Muscle of back (tissue), 11 donors: ENCODE measurements around the gene NADSYN1. TPM values are rescaled to one million over a fixed set of nuclear protein-coding genes. Genes with fewer than 3 reads are reported as not detected.

Experiments used
- DNase-seq, 3 donors: peaks; one replicate each; pipeline versions ENCODE4 v3.0.0 to v3.0.0-alpha.2; 2013
- polyA plus RNA-seq, 10 donors: library from polyadenylated mRNA; unstranded; fragments of 120-200 nt; gene quantifications; one replicate each; pipeline ENCODE4 v1.2.1, GENCODE V29; 2013; ENCODE audit not compliant: insufficient read length in 10 of 10

Gene NADSYN1
- polyA plus RNA-seq, 10 donors: 14.8 to 29.6 (median 20.2) TPM

DNA sequence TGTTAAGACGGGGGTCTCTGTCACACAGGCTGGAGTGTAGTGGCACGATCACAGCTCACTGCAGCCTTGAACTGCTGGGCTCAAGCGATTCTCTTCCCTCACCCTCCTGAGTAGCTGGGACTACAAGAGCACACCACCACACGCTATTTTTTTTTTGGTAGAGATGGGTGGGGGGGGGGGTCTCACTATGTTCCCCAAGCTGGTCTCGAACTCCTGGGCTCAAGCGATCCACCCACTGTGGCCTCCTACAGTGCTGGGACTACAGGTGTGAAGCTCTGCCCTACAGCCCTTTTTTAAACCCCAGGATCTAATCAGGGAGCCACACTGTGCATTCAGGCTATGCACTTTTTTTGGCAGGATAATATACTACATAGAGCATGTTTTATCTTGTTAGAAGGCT lies 3.4 kb upstream of the NADSYN1 start:
- DNase-seq: no peak

- no peak for DNase-seq
Observed at GRCh38 chr11:71450507-71450906, 2.5 kb upstream of the NADSYN1 start.

DNA sequence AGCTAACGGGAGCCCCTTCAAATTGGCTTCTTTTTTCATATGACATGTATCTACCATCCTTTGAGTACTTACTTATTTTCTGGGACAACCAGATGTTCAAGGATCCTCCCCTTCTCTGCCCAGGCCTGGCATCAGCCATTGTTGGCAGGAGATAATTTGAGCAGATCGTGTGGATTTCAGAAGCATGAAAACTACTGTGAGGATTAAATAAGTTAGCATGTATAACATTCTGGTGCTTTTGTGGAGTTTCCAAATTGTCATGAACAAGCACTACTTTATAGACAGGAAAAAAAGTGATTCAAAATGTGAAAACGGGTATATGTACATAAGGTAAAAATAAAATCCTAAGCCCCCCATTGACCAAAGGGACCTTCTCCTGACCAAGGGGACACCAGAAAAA lies 2.1 kb upstream of the NADSYN1 start:
- DNase-seq: no peak

DNA sequence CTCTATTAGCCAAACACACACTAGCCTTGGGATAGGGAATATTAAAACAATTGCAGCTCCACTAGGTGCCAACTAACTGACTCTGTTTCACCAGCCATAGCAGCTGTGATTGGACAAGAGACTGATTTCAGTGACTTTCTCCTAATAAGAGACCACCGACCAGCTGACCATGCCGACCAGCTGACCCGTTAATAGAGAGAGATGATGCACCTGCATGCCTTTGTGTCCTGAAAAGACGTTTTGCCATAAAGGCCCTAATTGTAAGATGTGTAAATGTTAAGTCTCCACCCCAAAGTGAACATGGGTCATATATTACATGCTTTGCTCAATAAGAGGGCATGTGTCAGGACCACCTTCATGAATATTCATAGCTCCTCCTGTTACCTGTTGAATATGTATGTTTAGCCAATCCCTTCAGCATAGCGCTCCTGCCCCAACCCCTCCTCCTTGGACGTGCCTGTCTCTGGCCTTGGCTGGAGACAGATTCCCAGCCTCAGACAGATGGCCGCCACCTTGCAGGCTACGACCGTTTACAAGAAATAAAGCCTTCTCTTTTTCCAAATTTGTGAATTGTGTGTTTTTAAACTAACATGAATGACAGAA lies 1.3 kb upstream of the NADSYN1 start:
- peak in 1 of 3 donors; percentile 10 for DNase-seq

DNA sequence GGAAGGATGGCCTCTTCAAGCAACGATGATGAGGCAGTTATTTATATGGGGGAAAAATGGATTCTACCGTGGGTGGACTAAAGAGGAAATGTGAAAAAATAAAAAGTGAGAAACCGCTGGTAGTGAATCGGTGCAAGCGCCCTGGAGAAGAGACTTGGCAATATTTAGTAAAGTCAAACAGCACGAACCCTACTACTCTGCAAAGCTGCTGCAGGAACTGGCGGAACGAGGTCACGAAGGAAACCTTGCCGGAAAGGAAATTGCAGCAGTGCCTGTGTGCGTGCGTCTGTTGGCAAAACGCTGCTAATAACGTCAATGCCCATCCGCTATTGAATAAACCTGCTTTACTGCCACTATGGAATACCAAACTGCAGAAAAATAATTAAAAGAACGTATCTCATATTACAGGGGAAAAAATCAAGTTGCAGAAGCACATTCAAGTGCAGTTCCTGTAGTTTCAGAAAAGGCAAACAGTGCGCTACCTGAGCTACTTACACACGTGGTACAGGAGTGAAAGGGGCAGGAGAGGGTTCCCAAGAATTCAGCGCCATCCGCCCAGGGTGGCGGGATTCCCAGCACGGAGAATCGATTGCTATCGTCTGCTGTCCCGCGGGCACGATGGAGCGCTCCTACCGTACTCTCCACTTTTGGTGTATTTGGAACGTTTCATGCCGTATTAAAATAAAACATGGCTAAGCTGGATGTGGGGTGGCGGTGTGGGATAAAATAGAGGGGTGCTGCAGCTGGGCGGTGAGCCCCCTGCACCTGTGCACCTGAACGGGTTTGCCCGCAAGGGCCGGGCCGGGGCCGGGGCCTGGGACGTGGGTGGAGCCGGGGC lies 585 bp upstream of the NADSYN1 start:
- DNase-seq: peak in 2 of 3 donors; percentile 33 to 56

- no peak for DNase-seq
Observed at GRCh38 chr11:71453918-71454304, 908 bp downstream of the NADSYN1 start.

GRCh38 chr11:71454470-71455113 lies 1.6 kb downstream of the NADSYN1 start:
- DNase-seq: no peak

GRCh38 chr11:71456294-71456693 lies 3.3 kb downstream of the NADSYN1 start:
- DNase-seq: no peak

- no peak for DNase-seq
Observed at GRCh38 chr11:71456831-71457230, 3.8 kb downstream of the NADSYN1 start.

DNA sequence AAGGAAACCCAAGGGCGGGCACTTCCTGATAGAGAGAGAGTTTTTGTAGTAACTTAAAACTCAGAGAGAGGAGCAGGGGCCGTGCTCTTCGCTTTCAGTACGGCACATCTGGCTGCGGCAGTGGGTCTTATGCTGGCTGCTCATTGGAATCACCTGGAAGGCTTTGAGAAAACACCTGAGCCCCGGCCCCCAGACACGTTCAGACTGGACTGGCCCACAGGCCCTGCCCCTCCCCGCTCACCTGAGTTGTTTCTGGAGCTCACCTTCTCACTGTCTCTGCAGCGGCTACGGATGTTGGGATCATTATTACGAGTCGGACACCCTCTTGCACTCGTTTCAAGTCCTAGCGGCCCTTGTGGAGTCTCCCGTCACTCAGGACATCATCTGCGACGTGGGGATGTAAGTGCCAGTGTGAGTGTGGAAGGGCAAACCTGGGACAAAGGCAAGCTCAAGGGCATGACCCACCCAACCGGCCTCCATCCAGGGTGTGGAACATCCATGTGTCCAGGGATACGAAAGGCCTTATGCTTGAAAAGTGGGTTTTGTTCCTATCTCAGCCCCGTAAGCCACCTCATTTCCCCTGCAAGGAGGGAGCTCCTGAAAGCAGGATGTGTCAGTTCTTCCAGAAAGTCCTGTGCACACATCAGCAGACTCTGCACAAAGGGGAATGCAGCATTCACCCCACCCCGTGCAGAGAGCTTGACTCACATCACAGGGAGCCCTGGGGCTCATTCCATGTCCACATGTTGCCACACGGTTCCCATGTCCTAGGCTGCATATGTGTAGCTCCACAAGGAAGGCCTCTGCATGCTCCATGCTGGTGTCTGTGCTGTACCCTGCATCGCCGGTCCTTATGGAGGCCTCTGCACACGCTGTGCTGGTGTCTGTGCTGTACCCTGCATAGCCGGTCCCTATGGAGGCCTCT lies 5.4 kb downstream of the NADSYN1 start:
- no peak for DNase-seq

DNA sequence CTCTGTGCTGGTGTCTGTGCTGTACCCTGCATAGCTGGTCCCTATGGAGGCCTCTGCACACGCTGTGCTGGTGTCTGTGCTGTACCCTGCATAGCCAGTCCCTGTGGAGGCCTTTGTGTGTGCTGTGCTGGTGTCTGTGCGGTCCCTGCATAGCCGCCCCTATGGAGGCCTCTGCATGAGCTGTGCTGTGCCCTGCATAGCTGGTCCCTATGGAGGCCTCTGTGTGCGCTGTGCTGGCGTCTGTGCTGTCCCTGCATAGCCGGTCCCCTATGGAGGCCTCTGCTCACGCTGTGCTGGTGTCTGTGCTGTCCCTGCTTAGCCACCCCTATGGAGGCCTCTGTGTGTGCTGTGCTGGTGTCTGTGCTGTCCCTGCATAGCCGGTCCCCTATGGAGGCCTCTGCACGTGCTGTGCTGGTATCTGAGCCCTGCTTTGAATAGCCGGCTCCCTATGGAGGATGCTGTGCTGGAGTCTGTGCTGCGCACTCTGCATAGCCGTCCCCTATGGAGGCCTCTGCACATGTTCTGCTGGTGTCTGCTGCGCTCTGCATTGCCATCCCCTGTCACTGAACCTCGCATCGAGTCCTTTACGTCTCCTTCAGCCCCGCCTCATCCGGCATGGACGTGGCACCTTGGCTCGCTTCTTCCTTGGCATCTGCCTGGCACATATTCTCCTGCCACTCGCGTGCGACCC lies 6.2 kb downstream of the NADSYN1 start:
- no peak for DNase-seq

- DNase-seq: no peak
Observed at GRCh38 chr11:71459767-71460320, 6.8 kb downstream of the NADSYN1 start.

GRCh38 chr11:71461696-71462095 lies 8.7 kb downstream of the NADSYN1 start:
- no peak for DNase-seq

- DNase-seq: no peak
Observed at GRCh38 chr11:71462726-71463125, 9.7 kb downstream of the NADSYN1 start.

- no peak for DNase-seq
Observed at GRCh38 chr11:71463331-71464211, 10.6 kb downstream of the NADSYN1 start.

GRCh38 chr11:71465054-71465453 lies 12.1 kb downstream of the NADSYN1 start:
- no peak for DNase-seq

- DNase-seq: no peak
Observed at GRCh38 chr11:71466358-71466757, 13.4 kb downstream of the NADSYN1 start.

GRCh38 chr11:71467164-71467563 lies 14.2 kb downstream of the NADSYN1 start:
- DNase-seq: no peak

DNA sequence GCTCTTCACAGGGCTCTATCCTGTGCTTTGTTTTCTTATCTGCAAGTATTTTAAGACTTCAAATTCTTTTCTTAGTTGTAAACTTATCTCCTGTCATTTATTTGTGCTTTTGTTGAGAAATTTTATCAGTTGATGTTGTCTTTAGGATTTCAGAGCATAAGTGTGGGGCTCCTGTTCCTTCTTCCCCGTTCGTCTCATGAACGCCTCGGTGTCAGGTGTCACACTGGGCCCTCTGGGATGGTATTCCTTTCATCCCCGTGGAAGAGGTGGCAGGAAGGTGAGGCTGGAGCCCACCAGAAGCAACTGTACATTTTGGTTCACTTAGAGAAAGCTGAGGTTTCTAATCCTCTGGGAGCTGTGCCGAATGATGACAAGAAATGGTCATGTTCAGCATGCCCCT lies 17.9 kb downstream of the NADSYN1 start:
- no peak for DNase-seq

DNA sequence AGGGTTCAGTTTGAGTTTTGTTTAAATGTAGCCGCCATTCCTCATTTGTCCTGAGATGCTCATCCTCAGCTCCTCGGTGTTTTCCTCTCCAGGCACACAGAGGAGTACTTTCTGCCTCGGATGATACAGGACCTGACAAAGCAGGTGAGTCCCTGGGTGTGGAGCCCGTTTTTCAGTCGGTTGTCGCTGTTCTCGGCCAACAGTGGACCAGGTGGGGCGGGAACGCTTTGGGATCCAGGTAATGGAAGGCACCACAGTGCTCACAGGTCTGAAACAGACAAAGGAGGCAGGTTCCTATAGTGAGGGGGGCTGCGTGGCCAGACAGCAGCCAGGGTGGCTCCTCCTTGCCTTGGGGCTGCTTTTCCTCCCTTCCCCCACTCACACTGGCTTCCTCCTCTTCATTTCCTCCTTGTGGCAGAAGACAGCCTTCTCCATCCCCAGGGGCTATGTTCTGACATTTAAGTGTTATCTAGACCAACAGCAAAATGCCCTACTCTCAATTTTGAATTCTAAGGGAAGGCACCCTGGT lies 19.4 kb downstream of the NADSYN1 start:
- no peak for DNase-seq
